Measurements from ENCODE around the gene XAF1. TPM values are rescaled to one million over a fixed set of nuclear protein-coding genes. Genes with fewer than 3 reads are reported as not detected.

XAF1 gene
- total RNA-seq, 2 donors from 2014 or later = 4.2 to 4.6 TPM

GRCh38 chr17:6818938-6819337, 63.1 kb downstream of the XAF1 start:
- intact Hi-C loops (cut with DNase I) = no loop called here
- TF ChIP-seq POLR2A (IDR thresholded peaks at IDR 0.05) (no peak), CTCF (IDR thresholded peaks at IDR 0.05) (no peak)
- no peak for DNase-seq
- WGBS, 2 donors = 75 to 100% methylated on average over 3 of the region's 3 CpGs
- H3K27me3 ChIP-seq = no peaks in the 10 kb centered on the region
- no peaks in the 10 kb centered on the region for H3K9me3 ChIP-seq
- H3K4me3 ChIP-seq = no peak overlapping the region
- no peak overlapping the region for H3K27ac ChIP-seq
- no peaks in the 10 kb centered on the region for H3K36me3 ChIP-seq (replicated peaks in 1 of 2; ENCODE audit: insufficient read depth in 1 of 2, low read depth in 2 of 2)
- ATAC-seq = no peak
- no peaks in the 10 kb centered on the region for H3K4me1 ChIP-seq

DNA sequence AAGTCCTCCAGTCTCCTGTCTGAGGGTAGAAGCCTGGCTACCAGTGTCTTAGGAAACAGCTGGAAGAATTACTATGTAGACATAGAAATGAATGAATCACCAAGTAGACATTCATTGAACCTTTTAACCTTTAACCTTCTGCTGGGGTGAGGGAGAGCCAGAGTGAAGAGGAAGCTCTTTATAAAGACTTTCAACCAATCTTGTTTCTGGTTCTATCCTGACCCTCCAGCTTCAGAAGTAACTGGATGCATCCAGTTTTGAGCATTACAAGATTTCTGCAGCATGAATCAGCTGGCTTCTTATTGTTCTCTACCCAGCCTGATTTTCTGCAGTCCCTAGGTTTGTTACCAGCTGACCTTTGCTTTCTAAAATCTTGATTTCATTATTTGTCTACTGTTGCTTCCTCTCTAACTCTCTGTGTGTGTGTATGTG, 67.2 kb downstream of the XAF1 start:
- no peaks in the 10 kb centered on the region for H3K9me3 ChIP-seq
- no peak for ATAC-seq
- DNase-seq = no peak
- H3K4me3 ChIP-seq = no peak overlapping the region
- H3K4me1 ChIP-seq = no peaks in the 10 kb centered on the region
- H3K27ac ChIP-seq = no peak overlapping the region
- TF ChIP-seq POLR2A (IDR thresholded peaks at IDR 0.05) = no peak
- TF ChIP-seq CTCF (IDR thresholded peaks at IDR 0.05) = no peak
- intact Hi-C loops (cut with DNase I) = no loop called here
- no peaks in the 10 kb centered on the region for H3K36me3 ChIP-seq (replicated peaks in 1 of 2; ENCODE audit: insufficient read depth in 1 of 2, low read depth in 2 of 2)
- no peaks in the 10 kb centered on the region for H3K27me3 ChIP-seq

Small RNAs within 50 kb of the gene (small RNA-seq; reads per million reads assigned to genes)
- not detected for gene AC004706.2

Other genes with a start within 250 kb of the XAF1 start
- gene PITPNM3, start 199.5 kb upstream of the XAF1 start, total RNA-seq = 1 to 10 TPM; 1.3 to 3.4 TPM
- 10 to 100 TPM in 1 of 2 donors, 1 to 10 TPM in 1; 6.9 to 13.5 TPM for gene KIAA0753, start 115.3 kb upstream of the XAF1 start, total RNA-seq
- gene TXNDC17, start 115.0 kb upstream of the XAF1 start, total RNA-seq = 10 to 100 TPM; 17.1 to 37.6 TPM
- 1 to 10 TPM; 6.2 to 9.9 TPM for gene MED31, start 104.4 kb upstream of the XAF1 start, total RNA-seq
- 1 to 10 TPM; 3.3 to 6.2 TPM for gene C17orf100, start 104.3 kb upstream of the XAF1 start, total RNA-seq
- not detected for gene SLC13A5, start 42.7 kb upstream of the XAF1 start, total RNA-seq
- gene FBXO39, start 20.2 kb downstream of the XAF1 start, total RNA-seq = not detected
- gene TEKT1, start 75.7 kb downstream of the XAF1 start, total RNA-seq = not detected
- gene ALOX12, start 240.0 kb downstream of the XAF1 start, total RNA-seq = not detected

All from body of pancreas (tissue), 4 donors.